Panc1 (cell line): ENCODE measurements around the gene AFF3. TPM values are rescaled to one million over a fixed set of nuclear protein-coding genes. Genes with fewer than 3 reads are reported as not detected.

Experiments
- ATAC-seq: fragments of 200-7000 bp; cut with Tn5 transposase; 2 replicates; pipeline ENCODE4 v1.9.1; 2020; ENCODE audit warnings: mild to moderate bottlenecking, moderate library complexity
- BruUV-seq: library from RNA; stranded (reverse); fragments of 400-500 nt; replicated peaks from 2 replicates; lab custom pipeline; 2021; lab: Mats Ljungman, UMichigan
- CTCF ChIA-PET: fragments of 300-600 bp; sonication (Branson Sonifier 250); formaldehyde crosslinking; loops from one replicate; lab custom pipeline; 2022; ENCODE audit warnings: antibody characterized with exemption; lab: Charles Lee
- POLR2A ChIA-PET: fragments of 300-600 bp; sonication (Branson Sonifier 250); formaldehyde crosslinking; loops from one replicate; lab custom pipeline; 2022; ENCODE audit warnings: antibody characterized with exemption; lab: Charles Lee
- DNase-seq: peaks from one replicate; pipeline ENCODE4 v3.0.0-alpha.2; 2010; ENCODE audit warnings: low read depth, low spot score
- H3K27ac ChIP-seq: 2 replicates; pipeline ENCODE4 v1.5.1; 2011; ENCODE audit warnings: mild to moderate bottlenecking, low read length, inconsistent platforms
- H3K27me3 ChIP-seq: fragments of 200-500 bp; sonication (Bioruptor generic); 2 replicates; pipeline ENCODE4 v1.6.0; 2014; ENCODE audit warnings: low read length, inconsistent platforms; ENCODE audit not compliant: control insufficient read depth, insufficient read depth
- H3K36me3 ChIP-seq: fragments of 200-500 bp; sonication (Bioruptor generic); 2 replicates; pipeline ENCODE4 v1.5.1; 2014; ENCODE audit warnings: inconsistent platforms, mild to moderate bottlenecking, low read length, moderate library complexity; ENCODE audit not compliant: control insufficient read depth, insufficient read depth
- H3K4me1 ChIP-seq: 2 replicates; pipeline ENCODE4 v1.5.1; 2011; ENCODE audit warnings: inconsistent platforms, mild to moderate bottlenecking, low read length, moderate library complexity; ENCODE audit not compliant: control insufficient read depth, insufficient read depth
- H3K4me3 ChIP-seq, 2 experiments: 2 replicates each; pipeline ENCODE4 v1.5.1; 2011 to 2012; ENCODE audit warnings: low read depth in 2 of 2, low read length in 2 of 2, mild to moderate bottlenecking in 2 of 2, inconsistent platforms in 1 of 2, moderate library complexity in 1 of 2
- H3K9me3 ChIP-seq: fragments of 200-500 bp; sonication (Bioruptor generic); 2 replicates; pipeline ENCODE4 v1.5.1; 2014; ENCODE audit warnings: low read depth, mild to moderate bottlenecking, inconsistent platforms, low read length, moderate library complexity; ENCODE audit not compliant: control insufficient read depth, insufficient read depth
- POLR2AphosphoS5 ChIP-seq: IDR thresholded peaks from 2 replicates; pipeline ENCODE4 v1.6.1; 2012; ENCODE audit warnings: mild to moderate bottlenecking, low read depth, low read length, moderate library complexity
- SIN3A ChIP-seq: IDR thresholded peaks from 2 replicates; pipeline ENCODE4 v1.6.1; 2012; ENCODE audit warnings: low read depth, mild to moderate bottlenecking, low read length, moderate library complexity, borderline replicate concordance; ENCODE audit not compliant: insufficient read depth
- TCF7L2 ChIP-seq: IDR thresholded peaks from 2 replicates; pipeline ENCODE4 v1.6.1; 2011; ENCODE audit warnings: mild to moderate bottlenecking, low read depth, low read length, inconsistent platforms
- in situ Hi-C: cut with HindIII; loops from 2 replicates; pipeline ENCODE4 v1.10.0; 2016; ENCODE audit warnings: low sequenced_read_pairs, low pct_unique_long_range_greater_than_20kb
- intact Hi-C: fragments of 100-400 bp; cut with micrococcal nuclease; formaldehyde crosslinking; loops from one replicate; pipeline ENCODE4 v1.10.0; 2022; ENCODE audit not compliant: unreplicated experiment
- total RNA-seq: library from RNA; stranded (reverse); gene quantifications from one replicate; pipeline ENCODE4 v1.2.1, GENCODE V29; 2021; ENCODE audit not compliant: unreplicated experiment
- TF ChIP-seq, protein P1 (sequence below), 2 experiments: IDR thresholded peaks; 2 replicates each; pipeline ENCODE4 v1.6.1; 2011 to 2012; ENCODE audit warnings: low read depth in 2 of 2, control low read depth in 1 of 2, low read length in 1 of 2, mild to moderate bottlenecking in 1 of 2, moderate library complexity in 1 of 2; ENCODE audit not compliant: insufficient read depth in 1 of 2
- TF ChIP-seq, protein P2 (sequence below): fragments of 450-650 bp; IDR thresholded peaks from 2 replicates; pipeline ENCODE4 v1.5.1; 2017; ENCODE audit warnings: mild to moderate bottlenecking

Gene AFF3
- total RNA-seq, 1 experiment from 2014 or later: 2.2 TPM

DNA sequence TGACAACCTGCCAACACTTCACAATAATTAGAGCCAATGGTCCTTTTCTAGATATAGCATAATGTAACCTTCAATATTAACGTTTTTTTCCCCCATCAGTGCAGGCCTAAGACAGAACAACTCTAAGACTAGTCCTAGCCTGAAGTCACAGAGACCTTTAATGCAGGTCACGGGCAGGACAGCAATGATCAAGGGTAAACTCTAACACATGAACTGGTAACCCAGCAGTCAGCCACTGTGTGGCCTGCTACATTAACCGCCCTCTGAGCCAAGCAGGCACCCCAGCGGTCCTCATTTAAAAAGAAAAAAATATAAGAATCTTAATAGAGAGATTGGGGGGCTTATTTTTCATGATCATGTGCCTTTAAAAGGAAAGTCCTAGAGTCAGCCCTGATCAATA lies 290.6 kb downstream of the AFF3 start:
- Histone ChIP-seq H3K36me3 (no peaks in the 10 kb centered on the region), H3K4me3 (no peak overlapping the region), H3K27me3 (peaks cover 4% of the 10 kb centered on the region), H3K27ac (no peak overlapping the region), H3K9me3 (no peaks in the 10 kb centered on the region), H3K4me1 (no peaks in the 10 kb centered on the region)
- in situ Hi-C loops (no loop called here), intact Hi-C loops (no loop called here)
- ChIA-PET CTCF (no interaction called here), POLR2A (no interaction called here)
- no TSS peak for BruUV-seq
- ATAC-seq (no peak), DNase-seq (no peak)
- TF ChIP-seq TCF7L2 (no peak), POLR2AphosphoS5 (no peak), SIN3A (no peak)
- TF ChIP-seq, protein P1, sequence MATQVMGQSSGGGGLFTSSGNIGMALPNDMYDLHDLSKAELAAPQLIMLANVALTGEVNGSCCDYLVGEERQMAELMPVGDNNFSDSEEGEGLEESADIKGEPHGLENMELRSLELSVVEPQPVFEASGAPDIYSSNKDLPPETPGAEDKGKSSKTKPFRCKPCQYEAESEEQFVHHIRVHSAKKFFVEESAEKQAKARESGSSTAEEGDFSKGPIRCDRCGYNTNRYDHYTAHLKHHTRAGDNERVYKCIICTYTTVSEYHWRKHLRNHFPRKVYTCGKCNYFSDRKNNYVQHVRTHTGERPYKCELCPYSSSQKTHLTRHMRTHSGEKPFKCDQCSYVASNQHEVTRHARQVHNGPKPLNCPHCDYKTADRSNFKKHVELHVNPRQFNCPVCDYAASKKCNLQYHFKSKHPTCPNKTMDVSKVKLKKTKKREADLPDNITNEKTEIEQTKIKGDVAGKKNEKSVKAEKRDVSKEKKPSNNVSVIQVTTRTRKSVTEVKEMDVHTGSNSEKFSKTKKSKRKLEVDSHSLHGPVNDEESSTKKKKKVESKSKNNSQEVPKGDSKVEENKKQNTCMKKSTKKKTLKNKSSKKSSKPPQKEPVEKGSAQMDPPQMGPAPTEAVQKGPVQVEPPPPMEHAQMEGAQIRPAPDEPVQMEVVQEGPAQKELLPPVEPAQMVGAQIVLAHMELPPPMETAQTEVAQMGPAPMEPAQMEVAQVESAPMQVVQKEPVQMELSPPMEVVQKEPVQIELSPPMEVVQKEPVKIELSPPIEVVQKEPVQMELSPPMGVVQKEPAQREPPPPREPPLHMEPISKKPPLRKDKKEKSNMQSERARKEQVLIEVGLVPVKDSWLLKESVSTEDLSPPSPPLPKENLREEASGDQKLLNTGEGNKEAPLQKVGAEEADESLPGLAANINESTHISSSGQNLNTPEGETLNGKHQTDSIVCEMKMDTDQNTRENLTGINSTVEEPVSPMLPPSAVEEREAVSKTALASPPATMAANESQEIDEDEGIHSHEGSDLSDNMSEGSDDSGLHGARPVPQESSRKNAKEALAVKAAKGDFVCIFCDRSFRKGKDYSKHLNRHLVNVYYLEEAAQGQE (IDR thresholded peaks at IDR 0.05; ENCODE audit: insufficient read depth in 1 of 2, low read depth in 2 of 2, low read length in 1 of 2): no peak
- TF ChIP-seq, protein P2, sequence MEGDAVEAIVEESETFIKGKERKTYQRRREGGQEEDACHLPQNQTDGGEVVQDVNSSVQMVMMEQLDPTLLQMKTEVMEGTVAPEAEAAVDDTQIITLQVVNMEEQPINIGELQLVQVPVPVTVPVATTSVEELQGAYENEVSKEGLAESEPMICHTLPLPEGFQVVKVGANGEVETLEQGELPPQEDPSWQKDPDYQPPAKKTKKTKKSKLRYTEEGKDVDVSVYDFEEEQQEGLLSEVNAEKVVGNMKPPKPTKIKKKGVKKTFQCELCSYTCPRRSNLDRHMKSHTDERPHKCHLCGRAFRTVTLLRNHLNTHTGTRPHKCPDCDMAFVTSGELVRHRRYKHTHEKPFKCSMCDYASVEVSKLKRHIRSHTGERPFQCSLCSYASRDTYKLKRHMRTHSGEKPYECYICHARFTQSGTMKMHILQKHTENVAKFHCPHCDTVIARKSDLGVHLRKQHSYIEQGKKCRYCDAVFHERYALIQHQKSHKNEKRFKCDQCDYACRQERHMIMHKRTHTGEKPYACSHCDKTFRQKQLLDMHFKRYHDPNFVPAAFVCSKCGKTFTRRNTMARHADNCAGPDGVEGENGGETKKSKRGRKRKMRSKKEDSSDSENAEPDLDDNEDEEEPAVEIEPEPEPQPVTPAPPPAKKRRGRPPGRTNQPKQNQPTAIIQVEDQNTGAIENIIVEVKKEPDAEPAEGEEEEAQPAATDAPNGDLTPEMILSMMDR: no peak

DNA sequence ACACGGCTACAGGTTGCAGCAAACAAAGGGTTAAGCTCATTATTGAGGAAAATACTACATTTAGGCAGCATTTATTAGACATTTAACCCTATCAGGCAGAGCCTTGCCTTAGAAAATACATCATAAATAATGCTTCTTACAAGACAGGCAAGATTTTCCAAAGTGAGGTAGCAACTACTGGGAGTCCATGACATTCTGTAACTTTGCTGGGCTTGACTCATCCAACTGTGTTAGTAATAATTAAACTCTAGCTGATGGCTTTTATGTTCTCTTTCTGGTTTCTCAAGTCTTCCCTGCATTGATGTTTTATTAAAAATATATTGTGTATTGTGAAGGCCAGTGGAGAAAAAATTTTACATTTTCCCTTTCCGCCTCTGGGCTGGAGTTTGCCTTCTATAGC lies 291.3 kb downstream of the AFF3 start:
- H3K4me3 ChIP-seq: no peak overlapping the region
- ATAC-seq (no peak), DNase-seq (no peak)
- peaks cover 4% of the 10 kb centered on the region for H3K27me3 ChIP-seq
- no TSS peak for BruUV-seq
- no peaks in the 10 kb centered on the region for H3K4me1 ChIP-seq
- no peaks in the 10 kb centered on the region for H3K36me3 ChIP-seq
- H3K9me3 ChIP-seq: no peaks in the 10 kb centered on the region
- no peak overlapping the region for H3K27ac ChIP-seq
- ChIA-PET POLR2A (interaction anchor here (0.6 kb wide), 1 partner anchor 8 kb away, joined by 4 read pairs; no protein-coding TSS in a partner anchor), CTCF (no interaction called here)
- in situ Hi-C loops: no loop called here
- intact Hi-C loops: no loop called here
- TF ChIP-seq TCF7L2 (no peak), POLR2AphosphoS5 (no peak), SIN3A (no peak)
- TF ChIP-seq, protein P1 (IDR thresholded peaks at IDR 0.05; ENCODE audit: insufficient read depth in 1 of 2, low read depth in 2 of 2, low read length in 1 of 2): no peak
- TF ChIP-seq, protein P2: no peak
